DND-41 (cell line): ENCODE measurements around the gene ESYT2.
"Not testable (repeated sequence)": the region's sequence is repeated elsewhere in the genome, so short reads cannot be mapped to it uniquely, and the experiment has no call there.

Source experiments
- ATAC-seq: fragments of 200-7000 bp; cut with Tn5 transposase; 3 replicates; pipeline ENCODE4 v1.9.1; 2021; ENCODE audit warnings: low read depth; ENCODE audit not compliant: insufficient read depth
- DNase-seq: peaks from one replicate; pipeline ENCODE4 v3.0.0-alpha.2; 2020
- H2AFZ ChIP-seq: 2 replicates; pipeline ENCODE4 v1.6.0; 2012; ENCODE audit warnings: low read depth, low read length
- H3K27ac ChIP-seq: 2 replicates; pipeline ENCODE4 v1.5.1; 2012; ENCODE audit warnings: low read length, inconsistent platforms
- H3K27me3 ChIP-seq: fragments of 200-600 bp; sonication (generic); 2 replicates; pipeline ENCODE4 v1.6.0; 2012; ENCODE audit warnings: low read length, mild to moderate bottlenecking, inconsistent platforms; ENCODE audit not compliant: insufficient read depth, poor library complexity
- H3K36me3 ChIP-seq: 2 replicates; pipeline ENCODE4 v1.5.1; 2012; ENCODE audit warnings: low read length, inconsistent platforms; ENCODE audit not compliant: insufficient read depth
- H3K4me1 ChIP-seq: 2 replicates; pipeline ENCODE4 v1.5.1; 2012; ENCODE audit warnings: mild to moderate bottlenecking, low read length; ENCODE audit not compliant: insufficient read depth
- H3K4me2 ChIP-seq: 2 replicates; pipeline ENCODE4 v1.6.0; 2012; ENCODE audit warnings: mild to moderate bottlenecking, moderate library complexity, low read length, inconsistent platforms; ENCODE audit not compliant: insufficient read depth
- H3K4me3 ChIP-seq, 2 experiments: fragments of 200-600 bp in 1 of 2; shearing (Covaris generic) in 1 of 2; 2 replicates each; pipeline ENCODE4 v1.5.1; 2012 to 2016; ENCODE audit warnings: inconsistent platforms in 2 of 2, low read length in 2 of 2, mild to moderate bottlenecking in 2 of 2, low read depth in 1 of 2, moderate library complexity in 1 of 2
- H3K79me2 ChIP-seq: 2 replicates; pipeline ENCODE4 v1.6.0; 2012; ENCODE audit warnings: low read length, inconsistent platforms; ENCODE audit not compliant: insufficient read depth
- H3K9ac ChIP-seq: 2 replicates; pipeline ENCODE4 v1.6.0; 2012; ENCODE audit warnings: low read depth, mild to moderate bottlenecking, inconsistent platforms, low read length, moderate library complexity
- H3K9me3 ChIP-seq: 2 replicates; pipeline ENCODE4 v1.5.1; 2012; ENCODE audit warnings: low read length, moderate library complexity, mild to moderate bottlenecking, inconsistent platforms; ENCODE audit not compliant: insufficient read depth, severe bottlenecking
- H4K20me1 ChIP-seq: 2 replicates; pipeline ENCODE4 v1.6.0; 2012; ENCODE audit warnings: low read length; ENCODE audit not compliant: insufficient read depth
- EZH2 ChIP-seq: IDR thresholded peaks from 3 replicates; pipeline ENCODE4 v1.6.1; 2012; ENCODE audit warnings: borderline replicate concordance, low read depth, mild to moderate bottlenecking, moderate library complexity, low read length, inconsistent platforms; ENCODE audit not compliant: severe bottlenecking
- TF ChIP-seq, protein P1 (sequence below): IDR thresholded peaks from 2 replicates; pipeline ENCODE4 v1.5.1; 2012; ENCODE audit warnings: borderline replicate concordance, low read length, moderate library complexity, mild to moderate bottlenecking; ENCODE audit not compliant: poor library complexity, severe bottlenecking; ENCODE audit errors: extremely low read depth

The ESYT2 gene

DNA sequence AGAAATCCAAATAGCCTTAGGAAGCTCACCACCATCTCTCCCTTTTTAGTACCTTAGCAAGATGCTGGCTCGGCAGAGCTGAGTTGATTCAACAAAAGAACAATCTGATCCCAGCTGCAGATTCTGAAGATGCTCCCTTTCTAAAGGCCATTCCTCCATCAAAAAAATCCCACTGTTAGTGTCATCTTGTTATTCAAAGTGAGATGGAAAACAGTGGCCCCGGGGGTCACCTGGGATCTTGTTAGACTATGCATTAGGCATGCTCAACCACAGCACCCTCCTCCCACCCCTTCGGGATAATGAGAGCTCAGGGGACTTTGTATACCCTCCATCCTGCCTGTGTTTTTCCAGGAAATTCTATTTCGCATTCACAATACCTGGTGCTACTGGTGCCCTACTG, 127.1 kb downstream of the ESYT2 start:
- Histone ChIP-seq H2AFZ (no peak overlapping the region), H3K79me2 (peaks cover 74% of the 10 kb centered on the region), H3K4me3 (peak overlapping the region in 1 of 2 experiments; percentile 87; a peak in 3 of 4 replicates), H3K9ac (peak overlapping the region; percentile 100), H3K36me3 (peaks cover 62% of the 10 kb centered on the region), H3K4me1 (peaks cover 52% of the 10 kb centered on the region), H3K9me3 (peaks cover 5% of the 10 kb centered on the region), H3K4me2 (peak overlapping the region; percentile 99), H4K20me1 (peaks cover 34% of the 10 kb centered on the region), H3K27ac (no peak overlapping the region; the same call in 1 of the 2 replicates), H3K27me3 (no peaks in the 10 kb centered on the region)
- ATAC-seq (no peak), DNase-seq (no peak)
- no peak for TF ChIP-seq EZH2
- TF ChIP-seq, protein P1, sequence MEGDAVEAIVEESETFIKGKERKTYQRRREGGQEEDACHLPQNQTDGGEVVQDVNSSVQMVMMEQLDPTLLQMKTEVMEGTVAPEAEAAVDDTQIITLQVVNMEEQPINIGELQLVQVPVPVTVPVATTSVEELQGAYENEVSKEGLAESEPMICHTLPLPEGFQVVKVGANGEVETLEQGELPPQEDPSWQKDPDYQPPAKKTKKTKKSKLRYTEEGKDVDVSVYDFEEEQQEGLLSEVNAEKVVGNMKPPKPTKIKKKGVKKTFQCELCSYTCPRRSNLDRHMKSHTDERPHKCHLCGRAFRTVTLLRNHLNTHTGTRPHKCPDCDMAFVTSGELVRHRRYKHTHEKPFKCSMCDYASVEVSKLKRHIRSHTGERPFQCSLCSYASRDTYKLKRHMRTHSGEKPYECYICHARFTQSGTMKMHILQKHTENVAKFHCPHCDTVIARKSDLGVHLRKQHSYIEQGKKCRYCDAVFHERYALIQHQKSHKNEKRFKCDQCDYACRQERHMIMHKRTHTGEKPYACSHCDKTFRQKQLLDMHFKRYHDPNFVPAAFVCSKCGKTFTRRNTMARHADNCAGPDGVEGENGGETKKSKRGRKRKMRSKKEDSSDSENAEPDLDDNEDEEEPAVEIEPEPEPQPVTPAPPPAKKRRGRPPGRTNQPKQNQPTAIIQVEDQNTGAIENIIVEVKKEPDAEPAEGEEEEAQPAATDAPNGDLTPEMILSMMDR: no peak

- Histone ChIP-seq H3K4me2 (peak overlapping the region; percentile 23; the same call in 1 of the 2 replicates), H3K4me1 (peaks cover 42% of the 10 kb centered on the region), H3K79me2 (peaks cover 96% of the 10 kb centered on the region), H3K27ac (no peak overlapping the region), H3K36me3 (peaks cover 84% of the 10 kb centered on the region), H3K9ac (no peak overlapping the region), H3K9me3 (no peaks in the 10 kb centered on the region), H4K20me1 (peaks cover 53% of the 10 kb centered on the region), H3K4me3 (no peak overlapping the region; a peak in 1 of 4 replicates), H2AFZ (no peak overlapping the region), H3K27me3 (no peaks in the 10 kb centered on the region)
- no peak for DNase-seq
- no peak for TF ChIP-seq EZH2
- TF ChIP-seq, protein P1: no peak
- no peak for ATAC-seq
Observed at GRCh38 chr7:158700008-158700407, 129.3 kb downstream of the ESYT2 start.

GRCh38 chr7:158699341-158699740, 130.0 kb downstream of the ESYT2 start:
- TF ChIP-seq, protein P1: no peak
- TF ChIP-seq EZH2: no peak
- Histone ChIP-seq H3K27ac (no peak overlapping the region), H4K20me1 (peaks cover 60% of the 10 kb centered on the region), H2AFZ (no peak overlapping the region), H3K4me3 (no peak overlapping the region), H3K4me1 (peaks cover 42% of the 10 kb centered on the region), H3K36me3 (peaks cover 89% of the 10 kb centered on the region), H3K79me2 (peaks cover 100% of the 10 kb centered on the region), H3K9ac (no peak overlapping the region), H3K27me3 (no peaks in the 10 kb centered on the region), H3K4me2 (peak overlapping the region; percentile 7; the same call in 1 of the 2 replicates), H3K9me3 (no peaks in the 10 kb centered on the region)
- DNase-seq: no peak
- no peak for ATAC-seq

GRCh38 chr7:158698657-158699195, 130.6 kb downstream of the ESYT2 start:
- Histone ChIP-seq H4K20me1 (peaks cover 64% of the 10 kb centered on the region), H3K4me3 (no peak overlapping the region), H3K4me1 (peaks cover 38% of the 10 kb centered on the region), H3K27ac (no peak overlapping the region), H3K36me3 (peaks cover 90% of the 10 kb centered on the region), H3K9me3 (no peaks in the 10 kb centered on the region), H3K9ac (no peak overlapping the region), H3K4me2 (peak overlapping the region; percentile 9; the same call in 1 of the 2 replicates), H3K27me3 (no peaks in the 10 kb centered on the region), H3K79me2 (peaks cover 100% of the 10 kb centered on the region), H2AFZ (no peak overlapping the region)
- TF ChIP-seq EZH2: no peak
- TF ChIP-seq, protein P1: no peak
- DNase-seq: no peak
- no peak for ATAC-seq

DNA sequence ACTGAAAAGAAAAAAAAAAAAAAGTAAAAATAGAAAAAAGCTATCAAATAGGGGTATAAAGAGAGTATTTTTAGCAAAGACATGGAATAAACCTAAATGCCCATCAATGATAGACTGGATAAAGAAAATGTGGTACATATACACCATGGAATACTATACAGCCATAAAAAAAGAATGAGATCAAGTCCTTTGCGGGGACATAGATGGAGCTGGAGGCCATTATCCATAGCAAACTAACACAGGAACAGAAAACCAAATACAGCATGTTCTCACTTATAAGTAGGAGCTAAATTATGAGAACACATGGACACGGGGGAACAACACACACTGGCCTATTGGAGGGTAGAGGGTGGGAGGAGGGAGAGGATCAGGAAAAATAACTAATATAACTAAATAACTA, 131.7 kb downstream of the ESYT2 start:
- Histone ChIP-seq H4K20me1 (peaks cover 60% of the 10 kb centered on the region), H3K36me3 (peaks cover 91% of the 10 kb centered on the region), H3K79me2 (peaks cover 99% of the 10 kb centered on the region), H3K4me1 (peaks cover 27% of the 10 kb centered on the region)
- H3K9me3 ChIP-seq, H3K4me3 ChIP-seq, H3K4me2 ChIP-seq, H2AFZ ChIP-seq, DNase-seq, H3K27me3 ChIP-seq, ATAC-seq, H3K27ac ChIP-seq, H3K9ac ChIP-seq: not testable (repeated sequence)
